GM12878 (cell line): ENCODE results near the gene RAD51B. TPM values are rescaled to one million over a fixed set of nuclear protein-coding genes. Genes with fewer than 3 reads are reported as not detected.

Experiments
- ATAC-seq: fragments of 200-7000 bp; cut with Tn5 transposase; 3 replicates; pipeline ENCODE4 v1.9.1; 2020; ENCODE audit warnings: mild to moderate bottlenecking, moderate library complexity
- BruUV-seq: library from RNA; stranded (reverse); fragments of 400-500 nt; replicated peaks from 2 replicates; lab custom pipeline; 2021; lab: Mats Ljungman, UMichigan
- CTCF ChIA-PET: fragments of 300-600 bp; sonication (Branson Sonifier 250); formaldehyde crosslinking; extraction: SDS; loops from one replicate; lab custom pipeline; 2021; ENCODE audit warnings: inconsistent platforms; lab: Yijun Ruan, JAX
- POLR2A ChIA-PET: fragments of 350-600 bp; formaldehyde crosslinking; extraction: SDS; loops from one replicate; lab custom pipeline; 2021; ENCODE audit warnings: inconsistent platforms; lab: Charles Lee
- RAD21 ChIA-PET: fragments of 300-600 bp; sonication (Branson Sonifier 250); formaldehyde crosslinking; loops from one replicate; lab custom pipeline; 2023; ENCODE audit warnings: antibody characterized with exemption; ENCODE audit not compliant: unreplicated experiment; lab: Charles Lee
- SMC1A ChIA-PET: fragments of 300-600 bp; sonication (Branson Sonifier 250); formaldehyde crosslinking; loops from one replicate; lab custom pipeline; 2023; ENCODE audit not compliant: unreplicated experiment, uncharacterized antibody; lab: Charles Lee
- DNase-seq: peaks from one replicate; pipeline ENCODE4 v3.0.0-alpha.2; 2011; ENCODE audit warnings: low read depth, low spot score
- FAIRE-seq: peaks from 3 replicates; lab custom pipeline; 2011; peaks lifted over from hg19 to GRCh38; lab: Jason Lieb, UNC
- H2AFZ ChIP-seq: 2 replicates; pipeline ENCODE4 v1.6.0; 2011; ENCODE audit warnings: low read depth, low read length, control low read depth; ENCODE audit not compliant: control insufficient read depth
- H3K27ac ChIP-seq: 2 replicates; pipeline ENCODE4 v1.5.1; 2011; ENCODE audit warnings: control low read depth; ENCODE audit not compliant: control insufficient read depth, insufficient read depth
- H3K27me3 ChIP-seq, 2 experiments: replicated peaks in 1 of 2; 2 replicates each; pipeline versions ENCODE4 v1.6.0 to v1.6.1; 2011; ENCODE audit warnings: low read length in 1 of 2; ENCODE audit not compliant: control insufficient read depth in 2 of 2, insufficient read depth in 2 of 2
- H3K36me3 ChIP-seq, 2 experiments: 2 replicates each; pipeline ENCODE4 v1.5.1; 2011; ENCODE audit warnings: low read length in 1 of 2; ENCODE audit not compliant: control insufficient read depth in 2 of 2, insufficient read depth in 2 of 2
- H3K4me1 ChIP-seq: 2 replicates; pipeline ENCODE4 v1.6.1; 2011; ENCODE audit warnings: mild to moderate bottlenecking, low read length, moderate library complexity, mixed read lengths; ENCODE audit not compliant: control insufficient read depth, insufficient read depth
- H3K4me2 ChIP-seq: 2 replicates; pipeline ENCODE4 v1.6.0; 2011; ENCODE audit warnings: control low read depth; ENCODE audit not compliant: control insufficient read depth, insufficient read depth
- H3K4me3 ChIP-seq: fragments of 200-600 bp; sonication (generic); 2 replicates; pipeline ENCODE4 v1.5.1; 2016
- H3K79me2 ChIP-seq: 2 replicates; pipeline ENCODE4 v1.6.0; 2011; ENCODE audit warnings: low read length; ENCODE audit not compliant: control insufficient read depth, insufficient read depth
- H3K9ac ChIP-seq: 2 replicates; pipeline ENCODE4 v1.8.0; 2011; ENCODE audit warnings: low read length, control low read depth, mixed read lengths; ENCODE audit not compliant: control insufficient read depth, insufficient read depth
- H3K9me3 ChIP-seq: replicated peaks from 3 replicates; pipeline ENCODE4 v1.5.1; 2011; ENCODE audit warnings: mild to moderate bottlenecking, low read length; ENCODE audit not compliant: control insufficient read depth, insufficient read depth
- H4K20me1 ChIP-seq: 2 replicates; pipeline ENCODE4 v1.6.0; 2011; ENCODE audit not compliant: control insufficient read depth, insufficient read depth
- CBX5 ChIP-seq: sonication (generic); IDR thresholded peaks from 2 replicates; pipeline ENCODE4 v1.6.1; 2016; ENCODE audit warnings: low read depth, moderate library complexity, mild to moderate bottlenecking, inconsistent platforms
- DPF2 ChIP-seq: fragments of 450-650 bp; IDR thresholded peaks from 2 replicates; pipeline ENCODE4 v1.6.1; 2017; ENCODE audit warnings: mild to moderate bottlenecking
- EP300 ChIP-seq, 2 experiments: fragments of 150-350 bp in 1 of 2; IDR thresholded peaks; 2 replicates each; pipeline ENCODE4 v1.6.1; 2011 to 2012; ENCODE audit warnings: low read depth in 2 of 2, low read length in 2 of 2, borderline replicate concordance in 1 of 2, improper control_type of control experiment in 1 of 2, inconsistent platforms in 1 of 2; ENCODE audit not compliant: control insufficient read depth in 1 of 2
- IKZF2 ChIP-seq, 2 experiments: fragments of 450-650 bp; IDR thresholded peaks; 2 replicates each; pipeline ENCODE4 v1.6.1; 2017; ENCODE audit warnings: mild to moderate bottlenecking in 2 of 2, moderate library complexity in 2 of 2
- MEF2A ChIP-seq: IDR thresholded peaks from 2 replicates; pipeline ENCODE4 v1.6.1; 2011; ENCODE audit warnings: low read depth, mild to moderate bottlenecking, low read length, moderate library complexity; ENCODE audit not compliant: insufficient read depth
- MTA3 ChIP-seq: IDR thresholded peaks from 2 replicates; pipeline ENCODE4 v1.6.1; 2012; ENCODE audit warnings: low read length, inconsistent platforms, borderline replicate concordance
- POLR2A ChIP-seq: IDR thresholded peaks from 2 replicates; pipeline ENCODE4 v1.6.1; 2011; ENCODE audit warnings: low read depth, mild to moderate bottlenecking, low read length
- SKIL ChIP-seq: fragments of 450-650 bp; IDR thresholded peaks from 2 replicates; pipeline ENCODE4 v1.6.1; 2017; ENCODE audit warnings: mild to moderate bottlenecking, low read depth, inconsistent platforms; ENCODE audit not compliant: poor library complexity, severe bottlenecking
- STAT1 ChIP-seq: fragments of 450-650 bp; conservative IDR thresholded peaks from 2 replicates; pipeline ENCODE4 v1.6.1; 2014; ENCODE audit warnings: antibody characterized with exemption, mild to moderate bottlenecking
- SUPT20H ChIP-seq: IDR thresholded peaks from 2 replicates; pipeline ENCODE4 v1.6.1; 2011; ENCODE audit warnings: low read depth, mild to moderate bottlenecking, low read length, moderate library complexity, borderline replicate concordance; ENCODE audit not compliant: control insufficient read depth
- TBL1XR1 ChIP-seq: IDR thresholded peaks from 2 replicates; pipeline ENCODE4 v1.6.1; 2012; ENCODE audit warnings: low read depth, low read length, improper control_type of control experiment
- TCF12 ChIP-seq: IDR thresholded peaks from 2 replicates; pipeline ENCODE4 v1.6.1; 2011; ENCODE audit warnings: low read depth, mild to moderate bottlenecking, low read length
- YY1 ChIP-seq: IDR thresholded peaks from 2 replicates; pipeline ENCODE4 v1.6.1; 2011; ENCODE audit warnings: low read depth, mild to moderate bottlenecking, low read length
- ZBTB33 ChIP-seq: fragments of 450-650 bp; IDR thresholded peaks from 2 replicates; pipeline ENCODE4 v1.6.1; 2017; ENCODE audit warnings: mild to moderate bottlenecking
- WGBS: methylation state at CpG from one replicate; pipeline ENCODE4 v1.1.6; 2016; ENCODE audit warnings: low lambda C conversion rate; ENCODE audit not compliant: insufficient replicate concordance, insufficient coverage; ENCODE audit errors: missing lambda C conversion rate; 5-methylcytosine and 5-hydroxymethylcytosine counted together
- in situ Hi-C: fragments of 300-500 bp; cut with MboI; formaldehyde crosslinking; loops from 9 replicates; pipeline ENCODE4 v1.14.3; 2018; ENCODE audit warnings: mixed read lengths
- intact Hi-C: fragments of 100-400 bp; cut with micrococcal nuclease; formaldehyde crosslinking; loops from one replicate; pipeline ENCODE4 v1.14.2; 2022; ENCODE audit not compliant: unreplicated experiment
- polyA plus RNA-seq, 11 experiments: library from polyadenylated mRNA; depleted of rRNA in 4 of 11; unstranded in 6 of 11; stranded (reverse) in 5 of 11; fragments of >200 nt; fragmentation: Nextera tagmentation in 4 of 11; fragmentation: Illumina TruSeq in 1 of 11; extraction: Ambion mirVana in 4 of 11; extraction: Trizol in 1 of 11; gene quantifications; 1 replicate in 1 of 11; 2 replicates in 10 of 11; pipeline versions ENCODE4 v1.2.1 to v1.2.3, GENCODE V29; 2011 to 2016; ENCODE audit warnings: inconsistent platforms in 2 of 11, missing spikeins in 2 of 11, low read depth in 1 of 11
- total RNA-seq, 4 experiments: library from RNA; depleted of rRNA in 3 of 4; stranded (reverse); fragments of >200 nt in 3 of 4; fragmentation: Illumina TruSeq in 1 of 4; extraction: Trizol in 1 of 4; gene quantifications; 2 replicates each; pipeline versions ENCODE4 v1.2.1 to v1.2.3, GENCODE V29; 2013 to 2021
- TF ChIP-seq, protein P1 (sequence below): IDR thresholded peaks from 2 replicates; pipeline ENCODE4 v1.6.1; 2011; ENCODE audit warnings: low read depth, mild to moderate bottlenecking, low read length, moderate library complexity, borderline replicate concordance; ENCODE audit errors: extremely low read depth

The RAD51B gene
- total and polyA plus RNA-seq, 10 of the 15 experiments (the other 5 are each of a cell fraction or from before 2014, with no cell fraction given), result 9.8 to 26.8 (median 21.3) TPM

- ChIA-PET CTCF (interaction anchor here (0.8 to 11.1 kb wide), 20 partner anchors 10 to 597 kb away, joined by 3 to 310 read pairs (median 6); no protein-coding TSS in a partner anchor), RAD21 (interaction anchor here (0.8 to 15.6 kb wide), 20 partner anchors 9 to 616 kb away, joined by 3 to 292 read pairs (median 6); no protein-coding TSS in a partner anchor), POLR2A (interaction anchor here (0.6 to 1.3 kb wide), 7 partner anchors 33 to 581 kb away, joined by 3 to 8 read pairs (median 3); no protein-coding TSS in a partner anchor), SMC1A (interaction anchor here (0.5 to 13.5 kb wide), 33 partner anchors 13 to 597 kb away, joined by 3 to 314 read pairs (median 8); no protein-coding TSS in a partner anchor)
- no peak overlapping the region for H3K4me2 ChIP-seq
- ATAC-seq (no peak), FAIRE-seq (no peak), DNase-seq (no peak)
- peaks cover 35% of the 10 kb centered on the region for H3K4me1 ChIP-seq
- no TSS peak for BruUV-seq
- in situ Hi-C loops, result loop anchor here (5.0 kb wide), 2 partner anchors 304 to 546 kb away; partner anchors contain the start of gene ZFP36L1
- H3K36me3 ChIP-seq, result no peaks in the 10 kb centered on the region
- no peak overlapping the region for H2AFZ ChIP-seq
- H4K20me1 ChIP-seq, result no peaks in the 10 kb centered on the region
- intact Hi-C loops, result loop anchor here (2.0 to 10.0 kb wide), 3 partner anchors 36 to 848 kb away; no protein-coding TSS in a partner anchor
- H3K27ac ChIP-seq, result no peak overlapping the region
- WGBS, result 100% methylated on average over 2 of the region's 2 CpGs
- H3K79me2 ChIP-seq, result no peaks in the 10 kb centered on the region
- no peaks in the 10 kb centered on the region for H3K27me3 ChIP-seq
- H3K4me3 ChIP-seq, result no peak overlapping the region
- TF ChIP-seq EP300 (IDR thresholded peaks at IDR 0.05; ENCODE audit: borderline replicate concordance in 1 of 2, control insufficient read depth in 1 of 2, low read depth in 2 of 2, low read length in 2 of 2) (no peak), STAT1 (no peak), DPF2 (no peak), TCF12 (no peak), MTA3 (no peak), ZBTB33 (no peak), MEF2A (no peak), TBL1XR1 (no peak), POLR2A (no peak), IKZF2 (IDR thresholded peaks at IDR 0.05) (no peak), SKIL (no peak), YY1 (no peak), SUPT20H (no peak), CBX5 (no peak)
- TF ChIP-seq, protein P1, sequence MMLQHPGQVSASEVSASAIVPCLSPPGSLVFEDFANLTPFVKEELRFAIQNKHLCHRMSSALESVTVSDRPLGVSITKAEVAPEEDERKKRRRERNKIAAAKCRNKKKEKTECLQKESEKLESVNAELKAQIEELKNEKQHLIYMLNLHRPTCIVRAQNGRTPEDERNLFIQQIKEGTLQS, result no peak
- H3K9ac ChIP-seq, result no peak overlapping the region
- H3K9me3 ChIP-seq, result no peaks in the 10 kb centered on the region; the same call in 2 of the 3 replicates
Observed at GRCh38 chr14:68246786-68247105, 427.2 kb downstream of the RAD51B start.
